ENCODE data around the gene EPAS1.

The EPAS1 gene

GRCh38 chr2:46264447-46264846 lies 32.8 kb upstream of the EPAS1 start:
- H3K4me3 ChIP-seq (ENCODE audit: low read length) = no peak overlapping the region
- DNase-seq (ENCODE audit: low read depth) = no peak
- no peak for TF ChIP-seq CTCF (conservative IDR thresholded peaks at IDR 0.05; ENCODE audit: low read depth, low read length)

GRCh38 chr2:46266134-46266533 lies 31.1 kb upstream of the EPAS1 start:
- no peak overlapping the region for H3K4me3 ChIP-seq (ENCODE audit: low read length)
- DNase-seq (ENCODE audit: low read depth) = no peak
- no peak for TF ChIP-seq CTCF (conservative IDR thresholded peaks at IDR 0.05; ENCODE audit: low read depth, low read length)

GRCh38 chr2:46267616-46268015 lies 29.6 kb upstream of the EPAS1 start:
- H3K4me3 ChIP-seq (ENCODE audit: low read length) = no peak overlapping the region
- no peak for TF ChIP-seq CTCF (conservative IDR thresholded peaks at IDR 0.05; ENCODE audit: low read depth, low read length)
- DNase-seq (ENCODE audit: low read depth) = no peak

GRCh38 chr2:46268196-46268595 lies 29.0 kb upstream of the EPAS1 start:
- no peak overlapping the region for H3K4me3 ChIP-seq (ENCODE audit: low read length)
- DNase-seq (ENCODE audit: low read depth) = no peak
- TF ChIP-seq CTCF (conservative IDR thresholded peaks at IDR 0.05; ENCODE audit: low read depth, low read length) = no peak

GRCh38 chr2:46269001-46269400 lies 28.2 kb upstream of the EPAS1 start:
- no peak for TF ChIP-seq CTCF (conservative IDR thresholded peaks at IDR 0.05; ENCODE audit: low read depth, low read length)
- DNase-seq (ENCODE audit: low read depth) = no peak
- H3K4me3 ChIP-seq (ENCODE audit: low read length) = no peak overlapping the region

GRCh38 chr2:46269544-46270273 lies 27.5 kb upstream of the EPAS1 start:
- H3K4me3 ChIP-seq (ENCODE audit: low read length) = no peak overlapping the region
- no peak for DNase-seq (ENCODE audit: low read depth)
- no peak for TF ChIP-seq CTCF (conservative IDR thresholded peaks at IDR 0.05; ENCODE audit: low read depth, low read length)

- DNase-seq (ENCODE audit: low read depth) = no peak
- no peak for TF ChIP-seq CTCF (conservative IDR thresholded peaks at IDR 0.05; ENCODE audit: low read depth, low read length)
- no peak overlapping the region for H3K4me3 ChIP-seq (ENCODE audit: low read length)
Observed at GRCh38 chr2:46270384-46270783, 26.8 kb upstream of the EPAS1 start.

All from retinal pigment epithelial cell (primary cell).